WTC11 (cell line): ENCODE data around the gene TMC6. TPM values are rescaled to one million over a fixed set of nuclear protein-coding genes. Genes with fewer than 3 reads are reported as not detected.

Experiments used
- ATAC-seq: fragments of 200-7000 bp; cut with Tn5 transposase; 2 replicates; pipeline ENCODE4 v1.10.0; 2021; ENCODE audit warnings: mild to moderate bottlenecking, moderate library complexity
- CTCF ChIA-PET: fragments of 300-600 bp; sonication (Branson Sonifier 250); formaldehyde crosslinking; loops from one replicate; lab custom pipeline; 2021; ENCODE audit warnings: antibody characterized with exemption; lab: Charles Lee
- POLR2A ChIA-PET: fragments of 350-600 bp; sonication (Branson Sonifier 250); formaldehyde crosslinking; loops from one replicate; lab custom pipeline; 2021; ENCODE audit warnings: antibody characterized with exemption; lab: Charles Lee
- DNase-seq: peaks from one replicate; pipeline ENCODE4 v3.0.0; 2021; ENCODE audit warnings: low spot score
- H3K27ac Mint-ChIP-seq: 2 replicates; pipeline ENCODE4 v1.8.0; 2021; ENCODE audit warnings: mixed read lengths
- H3K27me3 Mint-ChIP-seq: 2 replicates; pipeline ENCODE4 v1.8.0; 2021; ENCODE audit warnings: low read depth, mild to moderate bottlenecking, moderate library complexity, mixed read lengths
- H3K36me3 Mint-ChIP-seq: 2 replicates; pipeline ENCODE4 v1.8.0; 2021; ENCODE audit warnings: mixed read lengths
- H3K4me1 Mint-ChIP-seq: 2 replicates; pipeline ENCODE4 v1.8.0; 2022; ENCODE audit warnings: mixed read lengths
- H3K4me3 Mint-ChIP-seq: 2 replicates; pipeline ENCODE4 v1.8.0; 2021; ENCODE audit warnings: mild to moderate bottlenecking, moderate library complexity, mixed read lengths
- H3K9me3 Mint-ChIP-seq: 2 replicates; pipeline ENCODE4 v1.8.0; 2021; ENCODE audit warnings: mixed read lengths
- CREM ChIP-seq: sonication (generic); formaldehyde crosslinking; IDR thresholded peaks from 2 replicates; pipeline ENCODE4 v1.8.1; 2022; ENCODE audit warnings: mild to moderate bottlenecking, missing genetic modification reagents, moderate library complexity
- EMX1 ChIP-seq: fragments of 250-450 bp; sonication (Bioruptor Pico); IDR thresholded peaks from 2 replicates; pipeline ENCODE4 v1.8.0; 2021; ENCODE audit warnings: mild to moderate bottlenecking
- ETV6 ChIP-seq: sonication (generic); formaldehyde crosslinking; IDR thresholded peaks from 2 replicates; pipeline ENCODE4 v1.8.1; 2022; ENCODE audit warnings: mild to moderate bottlenecking, missing genetic modification reagents
- FOXP1 ChIP-seq: sonication (generic); formaldehyde crosslinking; IDR thresholded peaks from 2 replicates; pipeline ENCODE4 v1.8.0; 2022; ENCODE audit warnings: missing genetic modification reagents, mild to moderate bottlenecking, moderate library complexity, borderline replicate concordance
- GRHL2 ChIP-seq: fragments of 250-450 bp; sonication (Bioruptor Pico); IDR thresholded peaks from 2 replicates; pipeline ENCODE4 v1.8.0; 2022; ENCODE audit warnings: mild to moderate bottlenecking, moderate library complexity; ENCODE audit not compliant: insufficient replicate concordance, severe bottlenecking
- MXD4 ChIP-seq: fragments of 250-450 bp; sonication (Bioruptor Pico); IDR thresholded peaks from 2 replicates; pipeline ENCODE4 v1.8.0; 2021; ENCODE audit warnings: mild to moderate bottlenecking, moderate library complexity, borderline replicate concordance
- NR3C1 ChIP-seq: sonication (generic); formaldehyde crosslinking; conservative IDR thresholded peaks from 2 replicates; pipeline ENCODE4 v1.8.1; 2023; ENCODE audit warnings: low read depth, mild to moderate bottlenecking, missing genetic modification reagents
- OVOL2 ChIP-seq: fragments of 250-450 bp; sonication (Bioruptor Pico); IDR thresholded peaks from 2 replicates; pipeline ENCODE4 v1.9.0; 2021; ENCODE audit warnings: mild to moderate bottlenecking, borderline replicate concordance
- RELA ChIP-seq: sonication (generic); formaldehyde crosslinking; IDR thresholded peaks from 2 replicates; pipeline ENCODE4 v1.8.1; 2022; ENCODE audit warnings: missing genetic modification reagents, mild to moderate bottlenecking, borderline replicate concordance
- SP1 ChIP-seq: sonication (generic); formaldehyde crosslinking; conservative IDR thresholded peaks from 2 replicates; pipeline ENCODE4 v1.8.1; 2022; ENCODE audit warnings: missing genetic modification reagents
- STAT6 ChIP-seq: sonication (generic); formaldehyde crosslinking; conservative IDR thresholded peaks from 2 replicates; pipeline ENCODE4 v1.8.1; 2023; ENCODE audit warnings: mild to moderate bottlenecking, low read depth, missing genetic modification reagents, moderate library complexity
- ZMAT4 ChIP-seq: fragments of 250-450 bp; sonication (Bioruptor Pico); IDR thresholded peaks from 2 replicates; pipeline ENCODE4 v1.9.0; 2021; ENCODE audit warnings: mild to moderate bottlenecking
- ZNF396 ChIP-seq: fragments of 250-450 bp; sonication (Bioruptor Pico); IDR thresholded peaks from 2 replicates; pipeline ENCODE4 v1.8.0; 2021; ENCODE audit warnings: mild to moderate bottlenecking, moderate library complexity, borderline replicate concordance
- ZNF425 ChIP-seq: fragments of 250-450 bp; sonication (Bioruptor Pico); conservative IDR thresholded peaks from 2 replicates; pipeline ENCODE4 v1.9.0; 2021; ENCODE audit warnings: mild to moderate bottlenecking
- ZNF532 ChIP-seq: fragments of 250-450 bp; sonication (Bioruptor Pico); IDR thresholded peaks from 2 replicates; pipeline ENCODE4 v1.9.0; 2021; ENCODE audit warnings: mild to moderate bottlenecking, borderline replicate concordance
- total RNA-seq: library from RNA; stranded (reverse); gene quantifications from 3 replicates; pipeline ENCODE4 v1.2.3, GENCODE V29; 2021
- TF ChIP-seq, protein P1 (sequence below): sonication (generic); formaldehyde crosslinking; IDR thresholded peaks from 2 replicates; pipeline ENCODE4 v1.8.0; 2022; ENCODE audit warnings: mild to moderate bottlenecking, missing genetic modification reagents
- TF ChIP-seq, protein P2 (sequence below): fragments of 250-450 bp; sonication (Bioruptor Pico); IDR thresholded peaks from 2 replicates; pipeline ENCODE4 v2.1.2; 2022; ENCODE audit warnings: mild to moderate bottlenecking, moderate library complexity
- TF ChIP-seq, protein P3 (sequence below): sonication (generic); formaldehyde crosslinking; IDR thresholded peaks from 2 replicates; pipeline ENCODE4 v1.8.0; 2023; ENCODE audit warnings: missing genetic modification reagents

The TMC6 gene
- total RNA-seq, 1 experiment from 2014 or later = 120 TPM

- TF ChIP-seq ZNF532 (CRISPR knock-in tag) = no peak
- TF ChIP-seq, protein P1, sequence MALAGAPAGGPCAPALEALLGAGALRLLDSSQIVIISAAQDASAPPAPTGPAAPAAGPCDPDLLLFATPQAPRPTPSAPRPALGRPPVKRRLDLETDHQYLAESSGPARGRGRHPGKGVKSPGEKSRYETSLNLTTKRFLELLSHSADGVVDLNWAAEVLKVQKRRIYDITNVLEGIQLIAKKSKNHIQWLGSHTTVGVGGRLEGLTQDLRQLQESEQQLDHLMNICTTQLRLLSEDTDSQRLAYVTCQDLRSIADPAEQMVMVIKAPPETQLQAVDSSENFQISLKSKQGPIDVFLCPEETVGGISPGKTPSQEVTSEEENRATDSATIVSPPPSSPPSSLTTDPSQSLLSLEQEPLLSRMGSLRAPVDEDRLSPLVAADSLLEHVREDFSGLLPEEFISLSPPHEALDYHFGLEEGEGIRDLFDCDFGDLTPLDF (CRISPR knock-in tag) = no peak
- no peak for TF ChIP-seq ETV6
- no peak for TF ChIP-seq SP1 (CRISPR knock-in tag)
- TF ChIP-seq, protein P2, sequence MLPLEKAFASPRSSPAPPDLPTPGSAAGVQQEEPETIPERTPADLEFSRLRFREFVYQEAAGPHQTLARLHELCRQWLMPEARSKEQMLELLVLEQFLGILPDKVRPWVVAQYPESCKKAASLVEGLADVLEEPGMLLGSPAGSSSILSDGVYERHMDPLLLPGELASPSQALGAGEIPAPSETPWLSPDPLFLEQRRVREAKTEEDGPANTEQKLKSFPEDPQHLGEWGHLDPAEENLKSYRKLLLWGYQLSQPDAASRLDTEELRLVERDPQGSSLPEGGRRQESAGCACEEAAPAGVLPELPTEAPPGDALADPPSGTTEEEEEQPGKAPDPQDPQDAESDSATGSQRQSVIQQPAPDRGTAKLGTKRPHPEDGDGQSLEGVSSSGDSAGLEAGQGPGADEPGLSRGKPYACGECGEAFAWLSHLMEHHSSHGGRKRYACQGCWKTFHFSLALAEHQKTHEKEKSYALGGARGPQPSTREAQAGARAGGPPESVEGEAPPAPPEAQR (CRISPR knock-in tag) = no peak
These were observed 38.8 kb downstream of the TMC6 start (continued) for GRCh38 chr17:78089576-78090281.

GRCh38 chr17:78088529-78088928 is 40.0 kb downstream of the TMC6 start:
- no peaks in the 10 kb centered on the region for H3K9me3 Mint-ChIP-seq
- ChIA-PET CTCF (interaction anchor here (0.5 to 1.0 kb wide), 4 partner anchors 33 to 992 kb away, joined by 3 read pairs; no protein-coding TSS in a partner anchor), POLR2A (no interaction called here)
- no peak for ATAC-seq
- H3K36me3 Mint-ChIP-seq = peaks cover 76% of the 10 kb centered on the region
- no peak overlapping the region for H3K4me3 Mint-ChIP-seq
- H3K4me1 Mint-ChIP-seq = no peaks in the 10 kb centered on the region
- H3K27ac Mint-ChIP-seq = no peak overlapping the region
- H3K27me3 Mint-ChIP-seq = no peaks in the 10 kb centered on the region; the same call in 1 of the 2 replicates
- DNase-seq = no peak
- TF ChIP-seq STAT6 (CRISPR knock-in tag) (no peak), MXD4 (CRISPR knock-in tag) (no peak), OVOL2 (CRISPR knock-in tag) (no peak), ZMAT4 (no peak), FOXP1 (no peak), ZNF425 (no peak), EMX1 (no peak), CREM (CRISPR knock-in tag) (no peak), RELA (CRISPR knock-in tag) (no peak), ZNF396 (CRISPR knock-in tag) (no peak), NR3C1 (CRISPR knock-in tag) (no peak), GRHL2 (no peak)
- TF ChIP-seq, protein P3, sequence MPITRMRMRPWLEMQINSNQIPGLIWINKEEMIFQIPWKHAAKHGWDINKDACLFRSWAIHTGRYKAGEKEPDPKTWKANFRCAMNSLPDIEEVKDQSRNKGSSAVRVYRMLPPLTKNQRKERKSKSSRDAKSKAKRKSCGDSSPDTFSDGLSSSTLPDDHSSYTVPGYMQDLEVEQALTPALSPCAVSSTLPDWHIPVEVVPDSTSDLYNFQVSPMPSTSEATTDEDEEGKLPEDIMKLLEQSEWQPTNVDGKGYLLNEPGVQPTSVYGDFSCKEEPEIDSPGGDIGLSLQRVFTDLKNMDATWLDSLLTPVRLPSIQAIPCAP (CRISPR knock-in tag) = no peak
